SK-N-SH (cell line): Measurements from ENCODE around the gene YTHDF1.

Experiments
- CHD2 ChIP-seq: fragments of 150-350 bp; IDR thresholded peaks from 2 replicates; pipeline ENCODE4 v1.6.1; 2018; ENCODE audit warnings: low read length; ENCODE audit not compliant: partially characterized antibody
- CTCF ChIP-seq: fragments of 200-600 bp; sonication (generic); IDR thresholded peaks from 2 replicates; pipeline ENCODE4 v1.6.1; 2017; ENCODE audit warnings: antibody characterized with exemption, mild to moderate bottlenecking, moderate library complexity
- ELF1 ChIP-seq: IDR thresholded peaks from 2 replicates; pipeline ENCODE4 v1.4.0; 2012
- FOSL2 ChIP-seq: IDR thresholded peaks from 2 replicates; pipeline ENCODE4 v1.4.0; 2012; ENCODE audit warnings: low read depth, mild to moderate bottlenecking, moderate library complexity, borderline replicate concordance
- GATA2 ChIP-seq: sonication (generic); formaldehyde crosslinking; IDR thresholded peaks from 2 replicates; pipeline ENCODE4 v1.5.0; 2020; ENCODE audit warnings: mild to moderate bottlenecking, missing genetic modification reagents
- JUND ChIP-seq: IDR thresholded peaks from 2 replicates; pipeline ENCODE4 v1.4.0; 2012
- RCOR1 ChIP-seq: fragments of 150-350 bp; IDR thresholded peaks from 2 replicates; pipeline ENCODE4 v1.6.1; 2017; ENCODE audit warnings: antibody characterized with exemption, low read length
- RFX5 ChIP-seq: IDR thresholded peaks from 2 replicates; pipeline ENCODE4 v1.6.1; 2012; ENCODE audit warnings: mild to moderate bottlenecking, improper control_type of control experiment, low read length
- RXRA ChIP-seq: IDR thresholded peaks from 2 replicates; pipeline ENCODE4 v1.4.0; 2012; ENCODE audit warnings: low read depth, mild to moderate bottlenecking, borderline replicate concordance
- SMC3 ChIP-seq: IDR thresholded peaks from 2 replicates; pipeline ENCODE4 v1.6.1; 2012; ENCODE audit warnings: low read depth, low read length, improper control_type of control experiment
- YY1 ChIP-seq: IDR thresholded peaks from 2 replicates; pipeline ENCODE4 v1.4.0; 2012; ENCODE audit warnings: low read depth, mild to moderate bottlenecking
- ZBTB33 ChIP-seq: IDR thresholded peaks from 2 replicates; pipeline ENCODE4 v1.4.0; 2012; ENCODE audit warnings: low read depth, borderline replicate concordance

- TF ChIP-seq JUND (no peak), GATA2 (CRISPR knock-in tag) (no peak), ELF1 (no peak), YY1 (no peak), FOSL2 (no peak), CHD2 (no peak), CTCF (no peak), RXRA (no peak), RFX5 (no peak), ZBTB33 (no peak), SMC3 (no peak), RCOR1 (no peak)
Measured at GRCh38 chr20:63189322-63189642, 26.6 kb downstream of the YTHDF1 start.
